Stimulated activated CD4-positive, alpha-beta T cell treated with anti-CD3 and anti-CD28 coated beads, Interleukin-12 subunit alpha, Interleukin-12 subunit beta, amount 100 ng/mL, for 4 hours (primary cell): Measurements from ENCODE around the gene ENOX1.
"Not testable (repeated sequence)": the region's sequence is repeated elsewhere in the genome, so short reads cannot be mapped to it uniquely, and the experiment has no call there.

ENCODE experiments used
- DNase-seq: peaks from one replicate; pipeline ENCODE4 v3.0.0-alpha.2; 2020

Gene ENOX1

GRCh38 chr13:43473437-43473836 lies 313.3 kb downstream of the ENOX1 start:
- DNase-seq, result no peak

GRCh38 chr13:43472980-43473379 lies 313.8 kb downstream of the ENOX1 start:
- no peak for DNase-seq

- DNase-seq, result no peak
Measured at GRCh38 chr13:43472339-43472738, 314.4 kb downstream of the ENOX1 start.

- DNase-seq, result no peak
Measured at GRCh38 chr13:43470610-43471009, 316.2 kb downstream of the ENOX1 start.

- no peak for DNase-seq
Measured at GRCh38 chr13:43469791-43470190, 317.0 kb downstream of the ENOX1 start.

- DNase-seq, result no peak
Measured at GRCh38 chr13:43464578-43465264, 322.1 kb downstream of the ENOX1 start.

- no peak for DNase-seq
Measured at GRCh38 chr13:43448605-43449336, 338.0 kb downstream of the ENOX1 start.

GRCh38 chr13:43446126-43446525 lies 340.6 kb downstream of the ENOX1 start:
- no peak for DNase-seq

- DNase-seq, result no peak
Measured at GRCh38 chr13:43445668-43446067, 341.1 kb downstream of the ENOX1 start.

- DNase-seq, result no peak
Measured at GRCh38 chr13:43444081-43444480, 342.7 kb downstream of the ENOX1 start.

- DNase-seq, result no peak
Measured at GRCh38 chr13:43441899-43442499, 344.8 kb downstream of the ENOX1 start.

- DNase-seq, result no peak
Measured at GRCh38 chr13:43441464-43441863, 345.3 kb downstream of the ENOX1 start.

- DNase-seq, result no peak
Measured at GRCh38 chr13:43434191-43434590, 352.6 kb downstream of the ENOX1 start.

GRCh38 chr13:43433691-43434141 lies 353.1 kb downstream of the ENOX1 start:
- no peak for DNase-seq

GRCh38 chr13:43432958-43433357 lies 353.8 kb downstream of the ENOX1 start:
- no peak for DNase-seq

- DNase-seq, result no peak
Measured at GRCh38 chr13:43431841-43432240, 354.9 kb downstream of the ENOX1 start.

- DNase-seq, result no peak
Measured at GRCh38 chr13:43431290-43431716, 355.5 kb downstream of the ENOX1 start.

GRCh38 chr13:43428545-43429296 lies 358.1 kb downstream of the ENOX1 start:
- DNase-seq, result no peak

- DNase-seq, result no peak
Measured at GRCh38 chr13:43426355-43426754, 360.4 kb downstream of the ENOX1 start.

GRCh38 chr13:43425234-43425633 lies 361.5 kb downstream of the ENOX1 start:
- no peak for DNase-seq

GRCh38 chr13:43424412-43424811 lies 362.4 kb downstream of the ENOX1 start:
- DNase-seq, result no peak

- DNase-seq, result no peak
Measured at GRCh38 chr13:43422116-43422515, 364.7 kb downstream of the ENOX1 start.

- DNase-seq, result not testable (repeated sequence)
Measured at GRCh38 chr13:43416842-43417241, 369.9 kb downstream of the ENOX1 start.
